GM19395 (cell line): Measurements from ENCODE around the gene DLGAP1.

Source experiments
- ATAC-seq: cut with Tn5 transposase; IDR thresholded peaks from one replicate; pipeline ENCODE4 v1.9.1; 2021; ENCODE audit warnings: mild to moderate bottlenecking, moderate library complexity; ENCODE audit not compliant: unreplicated experiment

Gene DLGAP1

DNA sequence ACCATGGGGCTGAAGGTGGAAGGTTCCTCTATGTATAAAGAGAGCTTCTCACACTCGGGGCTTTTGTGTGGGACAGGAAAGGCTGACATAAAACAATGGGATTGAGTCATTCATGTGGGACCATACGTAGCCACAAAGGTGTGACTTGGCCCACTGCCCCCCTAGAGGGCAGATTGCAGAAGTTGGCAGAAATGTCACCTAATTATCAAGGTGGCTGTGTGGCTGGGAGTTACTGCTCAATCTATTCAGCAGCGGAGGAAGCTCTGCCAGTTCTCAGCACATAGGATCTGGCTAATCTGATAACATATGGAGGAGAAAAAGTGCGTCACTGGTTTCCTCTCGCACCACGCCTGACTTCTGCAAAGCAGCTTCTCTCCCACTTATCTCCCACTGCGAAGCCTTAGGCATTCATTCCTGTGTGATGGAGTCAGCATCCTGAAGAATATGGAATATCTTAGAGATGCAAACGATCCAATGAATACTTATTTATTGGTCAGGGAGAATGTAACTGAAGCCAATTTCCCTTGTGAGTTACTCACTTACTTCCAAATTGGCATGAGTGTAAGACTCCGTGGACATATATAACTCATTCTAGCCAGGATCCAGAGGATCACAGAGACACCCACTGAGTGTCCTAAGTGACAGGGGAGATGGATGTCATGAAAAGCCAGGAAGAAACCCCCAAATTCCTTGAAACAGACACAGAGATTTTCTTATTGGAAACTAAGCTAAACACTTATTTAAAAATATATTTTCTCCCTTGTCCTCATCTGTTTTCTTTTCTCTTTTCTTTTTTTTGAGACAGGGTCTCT is 660.4 kb downstream of the DLGAP1 start:
- no peak for ATAC-seq

- no peak for ATAC-seq
Observed at GRCh38 chr18:3793545-3793944, 661.6 kb downstream of the DLGAP1 start.

DNA sequence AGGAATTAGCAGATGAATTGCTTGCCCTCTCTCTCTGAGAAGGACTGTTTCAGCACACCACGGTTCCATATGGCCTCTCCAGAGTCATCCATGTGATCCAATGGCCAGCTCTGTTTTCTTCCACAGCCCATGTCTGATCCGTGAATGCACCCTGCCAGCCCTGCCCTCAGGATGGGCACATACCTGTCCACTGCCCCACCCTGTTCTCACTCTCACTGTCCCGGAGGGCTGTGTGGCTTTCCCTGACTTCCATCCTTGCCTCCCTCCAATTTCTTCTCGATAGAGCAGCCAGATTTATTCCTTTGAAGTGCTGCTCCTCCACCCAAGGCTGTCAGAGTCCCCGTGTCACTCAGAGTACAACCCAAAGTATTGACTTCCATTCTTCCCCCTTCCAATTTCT is 662.0 kb downstream of the DLGAP1 start:
- no peak for ATAC-seq

GRCh38 chr18:3792711-3793110 is 662.4 kb downstream of the DLGAP1 start:
- ATAC-seq: no peak

DNA sequence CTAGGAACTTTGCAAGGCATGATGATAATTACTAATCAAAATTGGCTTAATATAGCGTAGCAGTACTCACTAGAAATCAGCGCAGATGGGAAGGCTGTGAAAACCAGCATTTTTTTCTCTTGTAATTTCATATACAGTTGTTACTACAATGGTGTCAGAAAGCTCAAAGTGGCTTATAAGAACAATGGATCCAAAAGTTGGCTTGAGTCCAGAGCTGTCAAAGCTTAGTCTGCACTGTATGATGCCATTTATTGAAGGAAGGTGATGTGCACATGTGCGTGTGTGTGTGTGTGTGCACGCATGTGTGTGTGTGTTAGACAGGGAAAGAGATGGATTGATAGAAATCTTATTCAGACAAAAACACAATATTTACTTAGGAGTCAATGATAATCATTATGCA is 663.9 kb downstream of the DLGAP1 start:
- ATAC-seq: no peak

- no peak for ATAC-seq
Observed at GRCh38 chr18:3790703-3791102, 664.4 kb downstream of the DLGAP1 start.

- ATAC-seq: no peak
Observed at GRCh38 chr18:3789525-3789924, 665.6 kb downstream of the DLGAP1 start.

GRCh38 chr18:3784949-3785348 is 670.2 kb downstream of the DLGAP1 start:
- ATAC-seq: no peak

DNA sequence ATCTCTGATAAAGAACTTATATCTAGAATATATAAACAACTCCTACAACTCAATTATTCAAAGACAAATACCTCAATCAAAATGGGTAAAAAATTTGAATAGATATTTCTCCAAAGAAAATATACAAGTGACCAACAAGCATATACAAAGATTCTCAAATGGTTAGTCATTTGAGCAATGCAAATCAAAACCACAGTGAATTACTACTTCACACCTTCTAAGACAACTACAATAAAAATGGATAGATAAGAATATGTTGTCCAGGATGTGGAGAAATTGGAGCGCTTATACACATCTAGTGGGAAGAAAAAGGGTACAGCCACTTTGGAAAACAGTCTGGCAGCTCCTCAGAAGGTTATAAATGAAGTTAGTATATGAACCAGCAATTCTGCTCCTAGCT is 672.2 kb downstream of the DLGAP1 start:
- ATAC-seq: no peak

DNA sequence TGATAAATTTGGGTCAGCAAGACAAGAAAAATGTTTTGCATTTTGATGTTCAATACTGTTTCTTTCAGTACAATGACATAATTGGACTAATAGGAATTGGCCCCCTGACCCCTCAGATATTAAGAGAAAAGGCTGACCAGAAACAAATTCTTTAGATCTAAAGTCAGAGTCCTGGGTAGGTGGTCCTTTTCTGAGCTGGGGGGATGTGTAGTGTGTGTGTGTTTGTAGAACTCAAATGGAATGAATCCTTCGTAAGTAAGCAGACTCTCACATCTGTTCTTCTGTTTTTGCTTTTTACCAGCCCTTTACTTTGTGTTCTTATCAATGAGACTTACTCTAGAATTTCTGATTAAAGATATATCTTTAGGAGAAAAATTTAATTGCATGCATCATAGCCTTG is 677.4 kb downstream of the DLGAP1 start:
- no peak for ATAC-seq

DNA sequence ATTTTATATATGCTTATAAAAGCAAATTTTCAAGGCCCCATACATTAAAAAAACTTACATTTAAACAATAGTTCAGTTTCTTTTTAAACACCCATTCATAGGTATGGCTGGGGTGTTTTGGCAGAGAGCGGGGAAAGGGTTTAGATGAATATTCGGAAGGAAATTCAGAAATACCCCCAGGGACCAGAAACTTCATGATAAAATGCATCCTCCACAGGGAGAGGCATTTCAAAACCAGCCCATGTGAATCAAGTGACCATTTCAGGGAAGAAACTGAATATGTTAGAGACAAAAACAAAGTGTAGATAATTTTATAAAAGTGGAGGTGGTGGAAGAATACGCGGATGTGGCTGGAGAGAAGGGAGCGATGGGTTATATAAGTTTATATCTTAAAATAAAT is 678.0 kb downstream of the DLGAP1 start:
- ATAC-seq: no peak

DNA sequence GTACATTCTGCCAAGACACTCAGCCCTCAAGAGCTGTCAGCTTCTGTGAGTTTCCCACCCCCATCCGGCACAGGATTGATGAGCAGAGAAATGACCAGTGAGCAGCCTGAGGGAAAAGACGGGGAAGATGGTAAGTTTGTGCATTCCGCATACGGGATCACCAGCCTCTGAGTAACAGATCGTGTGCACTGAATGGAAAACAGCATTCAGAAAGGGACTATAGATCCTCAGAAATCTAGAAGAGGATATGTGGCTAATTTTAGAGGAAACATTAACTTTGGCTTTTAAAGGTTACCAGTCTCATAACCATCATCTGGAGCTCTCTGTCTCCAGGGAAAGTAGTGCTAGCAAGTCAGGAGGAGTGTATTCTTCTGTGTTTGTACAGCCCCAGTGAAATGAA is 679.1 kb downstream of the DLGAP1 start:
- ATAC-seq: no peak

- no peak for ATAC-seq
Observed at GRCh38 chr18:3773303-3773702, 681.8 kb downstream of the DLGAP1 start.

GRCh38 chr18:3771121-3771971 is 683.8 kb downstream of the DLGAP1 start:
- peak; percentile 96 for ATAC-seq

DNA sequence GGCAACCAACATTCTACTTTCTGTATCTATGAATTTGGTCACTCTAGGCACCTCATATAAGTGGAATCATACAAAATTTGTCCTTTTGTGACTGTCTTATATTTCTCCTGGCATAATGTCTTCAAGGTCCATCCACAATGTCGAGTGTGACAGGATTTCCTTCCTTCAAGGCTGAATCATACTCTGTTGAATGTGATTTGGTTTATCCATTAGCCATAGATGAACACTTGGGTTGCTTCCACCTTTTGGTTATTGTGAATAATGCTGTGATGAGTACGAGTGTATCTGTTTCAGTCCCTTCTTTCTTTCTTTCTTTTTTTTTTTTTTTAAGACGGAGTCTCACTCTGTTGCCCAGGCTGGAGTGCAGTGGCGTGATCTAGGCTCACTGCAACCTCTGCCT is 693.8 kb downstream of the DLGAP1 start:
- ATAC-seq: no peak

DNA sequence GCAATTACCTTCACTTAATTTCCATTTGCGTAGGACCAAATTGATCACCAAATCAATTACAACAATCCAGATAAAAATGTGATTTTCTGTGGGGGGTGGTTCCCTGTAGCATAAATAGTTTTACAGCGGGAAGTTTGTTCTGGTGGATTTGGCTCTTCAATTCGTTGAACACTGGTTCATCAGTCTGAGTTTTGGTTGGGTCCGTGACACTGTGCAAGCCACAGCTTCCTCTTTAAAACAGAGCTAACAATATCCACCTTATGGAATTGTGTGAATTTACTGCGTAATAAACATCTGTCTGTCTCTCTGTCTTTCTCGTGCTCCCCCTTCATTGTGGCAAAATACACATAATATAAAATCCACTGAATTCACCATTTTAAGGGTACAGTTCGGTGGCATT is 694.4 kb downstream of the DLGAP1 start:
- no peak for ATAC-seq

- no peak for ATAC-seq
Observed at GRCh38 chr18:3759099-3759498, 696.0 kb downstream of the DLGAP1 start.

DNA sequence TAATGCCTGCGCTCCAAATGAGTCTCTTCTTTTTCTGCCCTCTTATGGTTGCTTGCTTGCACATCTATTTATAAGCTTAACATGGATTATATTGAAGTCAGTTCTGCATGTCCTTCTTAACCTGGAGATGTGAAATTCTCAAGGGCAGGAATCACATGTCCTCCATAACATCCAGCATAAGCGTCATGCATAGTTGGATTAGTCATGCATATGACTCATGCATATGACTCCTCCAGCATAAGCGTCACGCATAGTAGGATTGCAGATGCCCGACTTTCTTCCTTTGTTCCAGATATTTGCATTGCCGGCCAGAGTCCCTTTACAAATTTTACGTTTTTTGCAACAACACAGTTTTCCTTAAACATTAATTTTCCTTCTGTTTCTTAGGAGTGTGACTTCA is 696.6 kb downstream of the DLGAP1 start:
- no peak for ATAC-seq

GRCh38 chr18:3757361-3757760 is 697.7 kb downstream of the DLGAP1 start:
- no peak for ATAC-seq

DNA sequence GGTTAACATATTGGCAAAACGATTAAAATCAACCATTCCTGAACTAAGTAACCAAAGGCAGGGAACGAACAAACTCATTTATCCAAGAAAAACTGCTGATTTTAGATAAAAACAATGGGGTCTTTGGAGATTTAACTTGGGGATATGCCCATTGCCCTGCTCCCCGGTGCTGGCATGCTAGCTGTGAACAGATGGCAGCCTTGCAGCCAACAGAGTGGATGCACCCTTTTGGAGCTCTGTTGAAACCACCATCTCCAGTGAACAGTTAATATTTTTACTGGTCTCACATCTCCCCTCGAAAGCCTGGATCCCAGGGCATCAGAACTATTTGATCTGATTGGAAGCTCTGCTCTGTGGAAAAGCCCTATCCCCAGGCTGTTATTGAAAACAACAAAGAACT is 702.0 kb downstream of the DLGAP1 start:
- ATAC-seq: no peak

DNA sequence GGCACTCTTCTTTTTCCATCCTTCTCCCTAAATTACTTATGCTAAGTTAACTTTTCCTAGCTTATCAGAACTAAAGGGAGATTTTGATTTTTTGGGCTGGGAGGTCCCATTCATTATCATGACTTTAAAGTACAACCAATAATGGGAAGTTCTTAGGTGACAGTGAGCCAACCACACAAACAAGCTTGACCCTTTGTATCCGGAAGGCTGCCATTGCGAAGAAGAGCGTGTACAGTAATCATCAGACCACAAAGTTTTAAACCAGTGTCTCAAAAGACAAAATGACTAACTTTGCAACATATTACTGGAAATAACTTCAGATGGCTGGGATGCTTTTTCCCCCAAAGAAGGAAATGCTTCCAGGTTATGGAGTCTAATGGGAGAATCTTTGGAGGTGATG is 707.0 kb downstream of the DLGAP1 start:
- ATAC-seq: no peak
